Pancreas (tissue), 10 donors: Measurements from ENCODE around the gene PLPP4. TPM values are rescaled to one million over a fixed set of nuclear protein-coding genes. Genes with fewer than 3 reads are reported as not detected.

Experiments
- ATAC-seq, 4 donors: fragments of 200-7000 bp; cut with Tn5 transposase; one replicate each; pipeline versions ENCODE4 v1.8.0 to v1.9.1; 2020; ENCODE audit warnings: mild to moderate bottlenecking in 4 of 4, moderate library complexity in 4 of 4
- DNase-seq, 6 donors: peaks; one replicate each; pipeline ENCODE4 v3.0.0-alpha.2; 2020
- FAIRE-seq: peaks from 2 replicates; lab custom pipeline; 2012; peaks lifted over from hg19 to GRCh38; lab: Jason Lieb, UNC
- H3K27ac ChIP-seq, 4 donors: fragments of 200-600 bp; sonication (generic); 1 replicate in 3 of 4; 2 replicates in 1 of 4; pipeline versions ENCODE4 v1.5.0 to v1.8.0; 2020
- H3K27me3 ChIP-seq, 4 donors: fragments of 200-600 bp; one replicate each; pipeline ENCODE4 v1.8.0; 2021
- H3K36me3 ChIP-seq, 3 donors: fragments of 200-600 bp; sonication (generic) in 1 of 3; one replicate each; pipeline versions ENCODE4 v1.5.0 to v1.8.0; 2020 to 2021
- H3K4me1 ChIP-seq, 3 donors: fragments of 200-600 bp; one replicate each; pipeline ENCODE4 v1.8.0; 2021
- H3K4me3 ChIP-seq, 4 donors: fragments of 200-600 bp; sonication (generic) in 2 of 4; one replicate each; pipeline versions ENCODE4 v1.5.0 to v1.8.0; 2020 to 2021
- H3K9me3 ChIP-seq, 4 donors: fragments of 200-600 bp; one replicate each; pipeline ENCODE4 v1.8.0; 2021
- WGBS, 2 donors: extraction: QIAGEN DNeasy Blood & Tissue Kit; methylation state at CpG; one replicate each; pipeline ENCODE4 v1.1.7; 2013; 5-methylcytosine and 5-hydroxymethylcytosine counted together
- intact Hi-C, 3 donors: fragments of 100-400 bp; cut with DNase I; formaldehyde crosslinking; loops; one replicate each; pipeline versions ENCODE4 v1.11.1 to v1.14.2; 2022
- polyA plus RNA-seq, 2 donors: library from polyadenylated mRNA; stranded (reverse); fragments of 200-250 nt; gene quantifications; one replicate each; pipeline ENCODE4 v1.2.3, GENCODE V29; 2013
- total RNA-seq, 6 donors: library from RNA; stranded (reverse); fragmentation: NEBNext Ultra II Directional in 4 of 6; extraction: Animal tissue kit (Norgen Biotek cat#: 25700) in 4 of 6; gene quantifications; one replicate each; pipeline versions ENCODE4 v1.2.1 to v1.2.4, GENCODE V29; 2021 to 2023
- TF ChIP-seq, protein P1 (sequence below), 4 donors: fragments of 200-600 bp; sonication (generic) in 3 of 4; IDR thresholded peaks; one replicate each; pipeline versions ENCODE4 v1.5.0 to v1.8.0; 2021; ENCODE audit warnings: antibody characterized with exemption in 4 of 4
- donor health status: healthy with polysubstance abuse.
- donor health status: DM: no; HTN: no; CAD: no; lungs with moderate emphysema.
- donor health status: DM: no; HTN: no; CAD: no.
- donor health status: control.
- donor health status: control.
- donor health status: Bipolar disorder and iron deficiency.
- donor health status: DM: yes; HTN: yes; CAD: no.
- donor health status: DM: no; HTN: no; CAD: no.
- donor health status: DM: no; HTN: no; CAD: no.
- donor health status: DM: yes; HTN: yes; CAD: no.

The PLPP4 gene
- total and polyA plus RNA-seq, 8 donors = 0.07 to 1.7 (median 0.08) TPM; not detected in 5

DNA sequence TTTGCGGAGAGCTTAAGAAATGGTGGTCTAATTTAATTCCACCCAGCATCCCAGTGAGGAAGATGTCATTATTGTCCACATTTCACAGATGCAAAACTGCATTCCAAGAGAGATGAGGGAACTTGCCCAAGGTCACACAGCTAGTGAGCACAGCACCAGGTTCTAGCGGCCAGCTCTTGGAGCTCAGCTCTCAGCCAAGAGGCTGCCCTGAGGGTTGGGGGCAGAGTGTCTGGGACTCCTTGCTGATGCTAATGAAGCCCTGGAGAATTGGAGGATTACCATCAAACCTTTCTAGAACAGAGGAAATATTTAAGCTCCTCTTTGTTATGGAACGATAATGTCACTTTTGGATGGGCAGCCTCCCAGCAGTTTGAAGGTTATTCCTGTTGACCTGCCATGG, 48.0 kb downstream of the PLPP4 start:
- Histone ChIP-seq H3K4me1 (no peaks in the 10 kb centered on the region), H3K27me3 (no peaks in the 10 kb centered on the region), H3K36me3 (no peaks in the 10 kb centered on the region), H3K4me3 (no peak overlapping the region), H3K9me3 (no peaks in the 10 kb centered on the region), H3K27ac (no peak overlapping the region)
- intact Hi-C loops = no loop called here
- 73 to 81% methylated on average over 3 of the region's 3 CpGs for WGBS, 2 donors
- ATAC-seq (no peak), DNase-seq (no peak), FAIRE-seq (no peak)
- TF ChIP-seq, protein P1, sequence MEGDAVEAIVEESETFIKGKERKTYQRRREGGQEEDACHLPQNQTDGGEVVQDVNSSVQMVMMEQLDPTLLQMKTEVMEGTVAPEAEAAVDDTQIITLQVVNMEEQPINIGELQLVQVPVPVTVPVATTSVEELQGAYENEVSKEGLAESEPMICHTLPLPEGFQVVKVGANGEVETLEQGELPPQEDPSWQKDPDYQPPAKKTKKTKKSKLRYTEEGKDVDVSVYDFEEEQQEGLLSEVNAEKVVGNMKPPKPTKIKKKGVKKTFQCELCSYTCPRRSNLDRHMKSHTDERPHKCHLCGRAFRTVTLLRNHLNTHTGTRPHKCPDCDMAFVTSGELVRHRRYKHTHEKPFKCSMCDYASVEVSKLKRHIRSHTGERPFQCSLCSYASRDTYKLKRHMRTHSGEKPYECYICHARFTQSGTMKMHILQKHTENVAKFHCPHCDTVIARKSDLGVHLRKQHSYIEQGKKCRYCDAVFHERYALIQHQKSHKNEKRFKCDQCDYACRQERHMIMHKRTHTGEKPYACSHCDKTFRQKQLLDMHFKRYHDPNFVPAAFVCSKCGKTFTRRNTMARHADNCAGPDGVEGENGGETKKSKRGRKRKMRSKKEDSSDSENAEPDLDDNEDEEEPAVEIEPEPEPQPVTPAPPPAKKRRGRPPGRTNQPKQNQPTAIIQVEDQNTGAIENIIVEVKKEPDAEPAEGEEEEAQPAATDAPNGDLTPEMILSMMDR (IDR thresholded peaks at IDR 0.05) = no peak

DNA sequence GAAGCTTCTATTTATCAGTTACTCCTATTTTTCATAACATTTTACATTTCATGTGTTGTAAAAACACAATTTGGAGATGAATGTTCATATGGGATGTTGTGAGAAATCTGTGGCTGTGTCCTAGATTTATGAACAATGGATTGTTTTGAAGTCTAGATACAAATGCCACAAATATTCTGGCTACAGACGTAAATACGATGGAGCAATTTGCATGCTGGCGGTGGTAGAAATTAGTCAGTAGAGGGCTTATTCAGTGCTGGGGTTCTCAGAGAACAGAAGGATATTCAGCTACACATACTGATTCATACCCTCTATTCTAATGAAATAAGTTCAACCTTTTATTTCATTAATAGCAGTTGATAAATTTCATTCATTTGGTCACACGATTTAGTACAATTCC, 48.8 kb downstream of the PLPP4 start:
- no peak for FAIRE-seq
- H3K4me3 ChIP-seq = no peak overlapping the region
- WGBS, 2 donors = 75 to 78% methylated on average over 4 of the region's 4 CpGs

DNA sequence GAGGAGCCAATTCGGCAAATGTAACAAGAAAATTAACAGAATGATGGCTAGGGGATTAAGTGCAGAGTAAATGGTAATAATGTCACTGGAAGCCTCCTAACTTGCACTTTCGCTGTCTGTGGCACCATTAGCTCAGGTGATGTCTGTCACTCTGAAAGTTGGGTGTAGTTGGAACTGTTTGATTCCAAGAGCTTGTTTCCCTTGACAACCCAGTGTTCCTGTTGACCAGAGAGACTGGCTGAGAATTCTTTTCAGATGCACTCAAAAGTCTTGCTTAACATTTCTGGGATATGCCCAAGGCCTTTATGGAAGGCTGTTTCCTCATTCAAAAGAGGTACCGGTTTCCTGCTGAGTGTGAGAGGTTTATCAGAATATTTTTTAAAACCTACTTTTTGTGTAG, 49.6 kb downstream of the PLPP4 start:
- ATAC-seq = no peak
- Histone ChIP-seq H3K36me3 (no peaks in the 10 kb centered on the region), H3K27ac (no peak overlapping the region), H3K9me3 (no peaks in the 10 kb centered on the region), H3K27me3 (no peaks in the 10 kb centered on the region), H3K4me1 (no peaks in the 10 kb centered on the region), H3K4me3 (no peak overlapping the region)
- intact Hi-C loops = no loop called here
- no peak for FAIRE-seq
- TF ChIP-seq, protein P1 (IDR thresholded peaks at IDR 0.05) = no peak
- no peak for DNase-seq
- WGBS, 2 donors = 61 to 70% methylated on average over 3 of the region's 3 CpGs

More for the DNA sequence above, 48.8 kb downstream of the PLPP4 start:
- H3K36me3 ChIP-seq = no peaks in the 10 kb centered on the region
- H3K27me3 ChIP-seq = no peaks in the 10 kb centered on the region
- intact Hi-C loops = no loop called here
- no peak for ATAC-seq
- no peaks in the 10 kb centered on the region for H3K9me3 ChIP-seq
- DNase-seq = no peak
- TF ChIP-seq, protein P1 (IDR thresholded peaks at IDR 0.05) = no peak
- H3K4me1 ChIP-seq = no peaks in the 10 kb centered on the region
- no peak overlapping the region for H3K27ac ChIP-seq

DNA sequence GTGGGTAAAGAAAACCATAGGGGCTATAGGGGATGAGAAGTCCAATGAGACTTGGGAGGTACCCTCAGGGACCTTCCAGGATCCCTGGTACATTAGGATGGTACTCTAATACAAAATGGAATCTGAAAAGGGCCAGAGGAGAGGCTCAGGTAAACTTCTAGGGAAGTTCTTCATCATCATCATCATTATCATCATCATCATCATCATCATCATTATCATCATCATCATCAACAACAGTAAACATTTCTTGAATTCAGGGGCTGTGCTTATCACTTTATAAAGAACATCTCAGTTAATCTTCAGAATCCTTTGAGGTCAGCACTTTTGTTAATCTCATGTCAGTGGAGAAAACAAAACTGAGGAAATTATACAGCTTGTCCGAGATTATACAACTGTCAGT, 50.1 kb downstream of the PLPP4 start:
- Histone ChIP-seq H3K36me3 (no peaks in the 10 kb centered on the region), H3K4me3 (no peak overlapping the region), H3K4me1 (no peaks in the 10 kb centered on the region), H3K27me3 (no peaks in the 10 kb centered on the region), H3K27ac (no peak overlapping the region), H3K9me3 (no peaks in the 10 kb centered on the region)
- intact Hi-C loops = no loop called here
- no peak for ATAC-seq
- no peak for DNase-seq
- TF ChIP-seq, protein P1 (IDR thresholded peaks at IDR 0.05) = no peak
- 45 to 59% methylated on average over 1 of the region's 1 CpG for WGBS, 2 donors
- no peak for FAIRE-seq

DNA sequence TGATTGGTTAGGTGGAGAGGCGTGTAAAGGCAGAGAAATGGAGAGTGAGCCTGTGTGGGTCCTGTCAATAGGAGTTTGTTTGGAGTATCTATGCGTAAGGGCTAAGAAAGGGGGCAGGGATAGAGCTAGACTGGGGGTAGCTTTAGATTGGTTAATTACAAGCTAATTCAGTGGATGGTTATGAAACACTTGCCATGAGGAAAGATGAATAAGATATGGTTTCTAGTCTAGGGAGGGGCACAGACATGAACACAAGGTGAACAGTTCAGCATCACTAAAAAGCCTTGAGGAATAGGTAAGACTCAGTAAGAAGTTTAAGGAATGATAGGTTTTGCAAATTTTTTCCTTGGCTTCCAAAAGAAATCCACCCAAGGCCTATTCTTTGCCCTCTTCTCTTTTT, 50.6 kb downstream of the PLPP4 start:
- no peak overlapping the region for H3K4me3 ChIP-seq
- TF ChIP-seq, protein P1 (IDR thresholded peaks at IDR 0.05) = no peak
- 58 to 66% methylated on average over 2 of the region's 2 CpGs for whole genome bisulfite sequencing, 2 donors

More for the DNA sequence above, 50.6 kb downstream of the PLPP4 start:
- intact Hi-C loops = no loop called here
- Histone ChIP-seq H3K36me3 (no peaks in the 10 kb centered on the region), H3K9me3 (no peaks in the 10 kb centered on the region), H3K27me3 (no peaks in the 10 kb centered on the region), H3K4me1 (no peaks in the 10 kb centered on the region), H3K27ac (no peak overlapping the region)
- no peak for ATAC-seq
- DNase-seq = no peak
- FAIRE-seq = no peak
